Psoas muscle (tissue), 8 donors: Measurements from ENCODE around the gene INTU. TPM values are rescaled to one million over a fixed set of nuclear protein-coding genes. Genes with fewer than 3 reads are reported as not detected.

Experiments used
- ATAC-seq, 4 donors: fragments of 200-7000 bp; cut with Tn5 transposase; one replicate each; pipeline ENCODE4 v1.9.1; 2020; ENCODE audit warnings: moderate library complexity in 3 of 4, mild to moderate bottlenecking in 2 of 4
- DNase-seq, 2 donors: peaks; one replicate each; pipeline ENCODE4 v3.0.0-alpha.2; 2020
- H3K27ac ChIP-seq: fragments of 200-600 bp; one replicate; pipeline ENCODE4 v1.8.0; 2022
- H3K27me3 ChIP-seq, 3 donors: fragments of 200-600 bp in 1 of 3; one replicate each; pipeline versions ENCODE4 v1.6.1 to v1.8.0; 2013 to 2022; ENCODE audit warnings: low read length in 2 of 3, mild to moderate bottlenecking in 2 of 3, moderate library complexity in 1 of 3; ENCODE audit not compliant: insufficient read depth in 3 of 3
- H3K36me3 ChIP-seq, 2 donors: fragments of 200-600 bp in 1 of 2; one replicate each; pipeline versions ENCODE4 v1.6.1 to v1.8.0; 2013 to 2022; ENCODE audit warnings: low read depth in 1 of 2, mild to moderate bottlenecking in 1 of 2, moderate library complexity in 1 of 2; ENCODE audit not compliant: insufficient read depth in 1 of 2
- H3K4me1 ChIP-seq: fragments of 200-600 bp; one replicate; pipeline ENCODE4 v1.8.0; 2022
- H3K4me3 ChIP-seq: fragments of 200-600 bp; one replicate; pipeline ENCODE4 v1.8.0; 2022; ENCODE audit warnings: mild to moderate bottlenecking
- H3K9me3 ChIP-seq: fragments of 200-600 bp; one replicate; pipeline ENCODE4 v1.8.0; 2022
- CTCF ChIP-seq: fragments of 200-600 bp; IDR thresholded peaks from one replicate; pipeline ENCODE4 v1.8.0; 2022; ENCODE audit warnings: antibody characterized with exemption
- WGBS, 3 donors: extraction: QIAGEN DNeasy Blood & Tissue Kit; methylation state at CpG; one replicate each; pipeline versions ENCODE4 v1.1.6 to v1.1.7; 2013; 5-methylcytosine and 5-hydroxymethylcytosine counted together
- intact Hi-C, 2 donors: fragments of 100-400 bp; cut with DNase I; formaldehyde crosslinking; loops; one replicate each; pipeline versions ENCODE4 v1.11.0 to v1.14.2; 2022
- polyA plus RNA-seq, 3 donors: library from polyadenylated mRNA; stranded (reverse); fragments of 200-250 nt; gene quantifications; one replicate each; pipeline ENCODE4 v1.2.3, GENCODE V29; 2013
- total RNA-seq, 4 donors: library from RNA; stranded (reverse); fragmentation: NEBNext Ultra II Directional in 2 of 4; extraction: Animal tissue kit (Norgen Biotek cat#: 25700) in 2 of 4; gene quantifications; one replicate each; pipeline versions ENCODE4 v1.2.1 to v1.2.4, GENCODE V29; 2021 to 2023
- donor health status: healthy with polysubstance abuse.
- donor health status: DM: no; HTN: no; CAD: no; lungs with moderate emphysema.
- donor health status: Bipolar disorder and iron deficiency.
- donor health status: healthy.
- donor health status: DM: yes; HTN: yes; CAD: no.
- donor health status: DM: no; HTN: no; CAD: no.
- donor health status: DM: no; HTN: no; CAD: no.
- donor health status: DM: yes; HTN: yes; CAD: no.

The INTU gene
- total and polyA plus RNA-seq, 7 donors, result 1.3 to 4.5 (median 2.0) TPM

GRCh38 chr4:127737295-127737694 is 104.5 kb downstream of the INTU start:
- H3K4me1 ChIP-seq, result no peaks in the 10 kb centered on the region
- H3K27me3 ChIP-seq, result no peaks in the 10 kb centered on the region
- H3K4me3 ChIP-seq, result no peak overlapping the region
- no peak for TF ChIP-seq CTCF
- DNase-seq, result no peak
- no peaks in the 10 kb centered on the region for H3K36me3 ChIP-seq
- H3K27ac ChIP-seq, result no peak overlapping the region
- ATAC-seq, result no peak
- WGBS, 3 donors, result 40 to 49% (median 48%) methylated on average over 4 of the region's 4 CpGs
- no peaks in the 10 kb centered on the region for H3K9me3 ChIP-seq
- intact Hi-C loops, result loop anchor here in 1 of 2 donors (5.0 kb wide), 1 partner anchor 1325 kb away; no protein-coding TSS in a partner anchor

GRCh38 chr4:127741247-127741646 is 108.5 kb downstream of the INTU start:
- no peaks in the 10 kb centered on the region for H3K27me3 ChIP-seq
- no peak overlapping the region for H3K4me3 ChIP-seq
- TF ChIP-seq CTCF, result no peak
- no peak for ATAC-seq
- H3K4me1 ChIP-seq, result no peaks in the 10 kb centered on the region
- no peak for DNase-seq
- H3K36me3 ChIP-seq, result no peaks in the 10 kb centered on the region
- 97 to 100% (median 99%) methylated on average over 1 of the region's 1 CpG for WGBS, 3 donors
- H3K9me3 ChIP-seq, result no peaks in the 10 kb centered on the region
- no peak overlapping the region for H3K27ac ChIP-seq
- intact Hi-C loops, result no loop called here

GRCh38 chr4:127747883-127748282 is 115.1 kb downstream of the INTU start:
- Histone ChIP-seq H3K27me3 (no peaks in the 10 kb centered on the region), H3K27ac (no peak overlapping the region), H3K36me3 (no peaks in the 10 kb centered on the region), H3K9me3 (peaks cover 5% of the 10 kb centered on the region), H3K4me1 (no peaks in the 10 kb centered on the region), H3K4me3 (no peak overlapping the region)
- DNase-seq (no peak), ATAC-seq (peak in 3 of 4 donors; percentile 58 to 72 (median 64))
- 54 to 66% (median 56%) methylated on average over 4 of the region's 4 CpGs for WGBS, 3 donors
- intact Hi-C loops, result no loop called here
- TF ChIP-seq CTCF, result no peak

- Histone ChIP-seq H3K27ac (no peak overlapping the region), H3K9me3 (peaks cover 5% of the 10 kb centered on the region), H3K4me3 (no peak overlapping the region), H3K27me3 (no peaks in the 10 kb centered on the region), H3K4me1 (no peaks in the 10 kb centered on the region), H3K36me3 (no peaks in the 10 kb centered on the region)
- intact Hi-C loops, result no loop called here
- DNase-seq, result no peak
- WGBS, 3 donors, result 85 to 87% (median 87%) methylated on average over 2 of the region's 2 CpGs
- TF ChIP-seq CTCF, result no peak
- ATAC-seq, result no peak
Observed at GRCh38 chr4:127748957-127749356, 116.2 kb downstream of the INTU start.

- TF ChIP-seq CTCF, result no peak
- Histone ChIP-seq H3K4me3 (no peak overlapping the region), H3K4me1 (no peaks in the 10 kb centered on the region), H3K27me3 (no peaks in the 10 kb centered on the region), H3K36me3 (no peaks in the 10 kb centered on the region), H3K27ac (no peak overlapping the region), H3K9me3 (no peaks in the 10 kb centered on the region)
- 73 to 78% (median 77%) methylated on average over 2 of the region's 2 CpGs for WGBS, 3 donors
- DNase-seq (no peak), ATAC-seq (no peak)
- intact Hi-C loops, result no loop called here
Observed at GRCh38 chr4:127756906-127757305, 124.1 kb downstream of the INTU start.
